Activated CD4-positive, alpha-beta memory T cell treated with anti-CD3 and anti-CD28 coated beads for 36 hours (primary cell): Measurements from ENCODE around the gene MSTN. TPM values are rescaled to one million over a fixed set of nuclear protein-coding genes. Genes with fewer than 3 reads are reported as not detected.

Source experiments
- CTCF ChIA-PET: fragments of 350-600 bp; sonication (Branson Sonifier 250); formaldehyde crosslinking; loops from one replicate; lab custom pipeline; 2021; ENCODE audit warnings: antibody characterized with exemption, inconsistent platforms; lab: Charles Lee
- POLR2A ChIA-PET: fragments of 350-600 bp; sonication (Branson Sonifier 250); formaldehyde crosslinking; loops from one replicate; lab custom pipeline; 2021; ENCODE audit warnings: antibody characterized with exemption; lab: Charles Lee
- DNase-seq: peaks from one replicate; pipeline ENCODE4 v3.0.0-alpha.2; 2020
- H3K27ac Mint-ChIP-seq: one replicate; pipeline ENCODE4 v1.8.0; 2021; ENCODE audit warnings: mixed read lengths
- H3K27me3 Mint-ChIP-seq: one replicate; pipeline ENCODE4 v1.8.0; 2021; ENCODE audit warnings: mixed read lengths
- H3K36me3 Mint-ChIP-seq: one replicate; pipeline ENCODE4 v1.8.0; 2021; ENCODE audit warnings: mixed read lengths
- H3K4me1 Mint-ChIP-seq: one replicate; pipeline ENCODE4 v1.8.0; 2021; ENCODE audit warnings: low read depth, mixed read lengths
- H3K4me3 Mint-ChIP-seq: one replicate; pipeline ENCODE4 v1.8.0; 2021; ENCODE audit warnings: mild to moderate bottlenecking, mixed read lengths
- H3K9me3 Mint-ChIP-seq: one replicate; pipeline ENCODE4 v1.8.0; 2021; ENCODE audit warnings: mixed read lengths
- intact Hi-C: fragments of 100-400 bp; cut with micrococcal nuclease; formaldehyde crosslinking; loops from one replicate; pipeline ENCODE4 v1.15.1; 2023
- total RNA-seq, 2 experiments: library from RNA; stranded (reverse); gene quantifications; one replicate each; pipeline ENCODE4 v1.2.3, GENCODE V29; 2021

MSTN gene
- total RNA-seq, 2 experiments from 2014 or later, result not detected

- H3K27ac Mint-ChIP-seq, result no peak overlapping the region
- no peaks in the 10 kb centered on the region for H3K27me3 Mint-ChIP-seq
- no peak for DNase-seq
- no peaks in the 10 kb centered on the region for H3K36me3 Mint-ChIP-seq
- no peak overlapping the region for H3K4me3 Mint-ChIP-seq
- POLR2A ChIA-PET, result no interaction called here
- intact Hi-C loops, result no loop called here
- CTCF ChIA-PET, result no interaction called here
- no peaks in the 10 kb centered on the region for H3K9me3 Mint-ChIP-seq
- H3K4me1 Mint-ChIP-seq, result no peaks in the 10 kb centered on the region
Observed at GRCh38 chr2:190093793-190094192, 31.3 kb upstream of the MSTN start.

GRCh38 chr2:190090148-190090547 lies 27.6 kb upstream of the MSTN start:
- POLR2A ChIA-PET, result no interaction called here
- H3K27ac Mint-ChIP-seq, result no peak overlapping the region
- no peaks in the 10 kb centered on the region for H3K9me3 Mint-ChIP-seq
- H3K36me3 Mint-ChIP-seq, result no peaks in the 10 kb centered on the region
- CTCF ChIA-PET, result interaction anchor here (0.8 to 2.2 kb wide), 4 partner anchors 9 to 940 kb away, joined by 3 to 13 read pairs (median 4); no protein-coding TSS in a partner anchor
- intact Hi-C loops, result no loop called here
- H3K4me3 Mint-ChIP-seq, result no peak overlapping the region
- no peaks in the 10 kb centered on the region for H3K27me3 Mint-ChIP-seq
- no peak for DNase-seq
- no peaks in the 10 kb centered on the region for H3K4me1 Mint-ChIP-seq

- Mint-ChIP-seq H3K4me3 (no peak overlapping the region), H3K36me3 (no peaks in the 10 kb centered on the region), H3K27ac (no peak overlapping the region), H3K9me3 (no peaks in the 10 kb centered on the region), H3K4me1 (no peaks in the 10 kb centered on the region), H3K27me3 (no peaks in the 10 kb centered on the region)
- intact Hi-C loops, result loop anchor here (1.0 to 5.0 kb wide), 5 partner anchors 94 to 713 kb away; no protein-coding TSS in a partner anchor
- POLR2A ChIA-PET, result no interaction called here
- CTCF ChIA-PET, result interaction anchor here (0.6 to 2.2 kb wide), 16 partner anchors 9 to 692 kb away, joined by 3 to 18 read pairs (median 4); a partner anchor contains a TSS
- DNase-seq, result peak; percentile 52
Observed at GRCh38 chr2:190088917-190089316, 26.4 kb upstream of the MSTN start.

DNA sequence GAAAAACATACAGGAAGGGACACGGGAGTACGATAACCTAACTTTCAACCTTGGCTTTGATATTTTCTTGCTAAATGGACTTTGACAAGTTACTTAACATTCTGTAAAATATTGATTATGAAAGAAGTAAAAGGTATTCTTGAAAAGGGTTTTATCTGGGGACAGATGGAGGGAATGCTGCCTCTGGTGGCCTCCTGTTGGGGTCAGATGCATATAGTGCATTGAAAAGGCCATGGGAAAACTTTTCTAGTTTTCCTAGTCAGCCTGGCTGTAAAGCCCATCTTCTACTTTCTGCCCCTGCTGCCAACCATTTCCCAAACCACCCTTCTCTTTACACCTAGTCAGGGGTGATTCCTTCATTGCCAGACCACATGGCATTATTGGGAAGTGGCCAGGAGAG lies 22.2 kb upstream of the MSTN start:
- Mint-ChIP-seq H3K4me1 (no peaks in the 10 kb centered on the region), H3K27ac (no peak overlapping the region), H3K4me3 (no peak overlapping the region), H3K9me3 (no peaks in the 10 kb centered on the region), H3K27me3 (peaks cover 2% of the 10 kb centered on the region), H3K36me3 (no peaks in the 10 kb centered on the region)
- ChIA-PET CTCF (no interaction called here), POLR2A (no interaction called here)
- intact Hi-C loops, result loop anchor here (5.0 kb wide), 1 partner anchor 718 kb away; no protein-coding TSS in a partner anchor
- DNase-seq, result no peak

DNA sequence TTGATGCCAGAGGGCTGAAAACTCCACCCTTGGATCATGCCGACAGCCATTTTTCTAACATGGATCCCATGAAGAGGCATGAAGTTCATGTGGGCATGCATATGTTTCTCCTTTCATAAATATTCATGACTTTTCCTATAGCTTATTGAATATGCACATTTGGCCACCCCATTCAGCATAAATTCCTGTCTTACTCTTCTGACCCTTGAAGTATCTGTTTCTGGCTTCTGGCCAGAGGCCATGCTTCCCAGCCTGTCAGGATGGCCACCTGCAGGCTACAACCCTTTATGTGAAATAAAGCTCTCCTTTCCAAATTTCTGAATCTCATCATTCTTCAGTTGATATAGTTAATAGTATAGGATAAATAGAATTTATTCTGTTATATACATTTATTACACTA lies 19.6 kb upstream of the MSTN start:
- no peak overlapping the region for H3K27ac Mint-ChIP-seq
- no peaks in the 10 kb centered on the region for H3K4me1 Mint-ChIP-seq
- no peaks in the 10 kb centered on the region for H3K9me3 Mint-ChIP-seq
- intact Hi-C loops, result no loop called here
- no peak overlapping the region for H3K4me3 Mint-ChIP-seq
- CTCF ChIA-PET, result interaction anchor here (0.6 kb wide), 1 partner anchor 1836 kb away, joined by 5 read pairs; no protein-coding TSS in a partner anchor
- POLR2A ChIA-PET, result no interaction called here
- H3K36me3 Mint-ChIP-seq, result no peaks in the 10 kb centered on the region
- no peak for DNase-seq
- H3K27me3 Mint-ChIP-seq, result peaks cover 6% of the 10 kb centered on the region

GRCh38 chr2:190080527-190081049 lies 18.1 kb upstream of the MSTN start:
- DNase-seq, result no peak
- H3K9me3 Mint-ChIP-seq, result peaks cover 3% of the 10 kb centered on the region
- POLR2A ChIA-PET, result no interaction called here
- intact Hi-C loops, result no loop called here
- no peaks in the 10 kb centered on the region for H3K4me1 Mint-ChIP-seq
- CTCF ChIA-PET, result interaction anchor here (1.7 kb wide), 1 partner anchor 8 kb away, joined by 6 read pairs; no protein-coding TSS in a partner anchor
- peaks cover 6% of the 10 kb centered on the region for H3K27me3 Mint-ChIP-seq
- H3K27ac Mint-ChIP-seq, result no peak overlapping the region
- no peaks in the 10 kb centered on the region for H3K36me3 Mint-ChIP-seq
- H3K4me3 Mint-ChIP-seq, result no peak overlapping the region

DNA sequence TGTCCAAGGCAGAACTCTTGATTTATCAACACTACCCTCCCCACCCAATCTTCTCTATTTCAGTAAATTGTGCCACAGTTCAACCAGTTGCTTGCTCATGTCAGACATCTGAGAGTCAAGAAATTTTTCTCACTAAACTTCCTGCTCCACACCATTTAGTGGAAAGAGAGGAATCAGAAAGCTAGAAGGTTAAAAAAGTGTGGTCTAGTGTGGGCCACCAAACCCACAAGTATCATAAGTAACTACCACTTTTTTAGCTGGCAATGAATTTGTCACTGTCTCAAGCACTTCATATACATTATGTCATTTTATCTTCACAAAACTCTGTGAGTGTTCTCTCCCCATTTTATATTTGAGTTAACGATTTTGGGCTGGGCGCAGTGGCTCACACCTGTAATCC lies 16.6 kb upstream of the MSTN start:
- no peaks in the 10 kb centered on the region for H3K36me3 Mint-ChIP-seq
- no peak for DNase-seq
- no peaks in the 10 kb centered on the region for H3K4me1 Mint-ChIP-seq
- peaks cover 3% of the 10 kb centered on the region for H3K9me3 Mint-ChIP-seq
- CTCF ChIA-PET, result interaction anchor here (0.7 kb wide), 1 partner anchor 419 kb away, joined by 3 read pairs; no protein-coding TSS in a partner anchor
- intact Hi-C loops, result loop anchor here (10.0 kb wide), 1 partner anchor 284 kb away; no protein-coding TSS in a partner anchor
- POLR2A ChIA-PET, result no interaction called here
- H3K4me3 Mint-ChIP-seq, result no peak overlapping the region
- H3K27me3 Mint-ChIP-seq, result peaks cover 6% of the 10 kb centered on the region
- no peak overlapping the region for H3K27ac Mint-ChIP-seq

DNA sequence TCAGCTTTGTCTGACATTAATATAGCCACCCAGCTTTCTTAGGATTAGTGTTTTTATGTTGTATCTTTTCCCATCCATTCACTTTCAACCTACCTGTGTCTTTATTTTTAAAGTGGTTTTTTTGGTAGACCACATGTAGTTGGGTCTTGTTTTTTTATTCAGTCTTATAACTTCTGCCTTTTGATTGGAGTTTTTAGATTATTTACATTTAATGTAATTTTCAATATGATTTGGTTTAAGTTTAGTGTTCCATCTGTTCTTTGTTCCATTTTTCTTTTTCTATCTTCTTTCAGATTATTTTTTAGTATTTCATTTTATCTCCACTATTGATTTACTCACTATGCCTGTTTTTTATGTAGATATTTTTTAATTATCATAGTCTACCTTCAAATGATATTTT lies 13.1 kb upstream of the MSTN start:
- Mint-ChIP-seq H3K27me3 (peaks cover 4% of the 10 kb centered on the region), H3K4me3 (no peak overlapping the region), H3K27ac (no peak overlapping the region), H3K4me1 (no peaks in the 10 kb centered on the region), H3K9me3 (peaks cover 3% of the 10 kb centered on the region), H3K36me3 (no peaks in the 10 kb centered on the region)
- POLR2A ChIA-PET, result no interaction called here
- no peak for DNase-seq
- intact Hi-C loops, result loop anchor here (10.0 kb wide), 1 partner anchor 281 kb away; no protein-coding TSS in a partner anchor
- CTCF ChIA-PET, result interaction anchor here (1.0 to 1.1 kb wide), 2 partner anchors 51 to 415 kb away, joined by 3 to 4 read pairs; no protein-coding TSS in a partner anchor

DNA sequence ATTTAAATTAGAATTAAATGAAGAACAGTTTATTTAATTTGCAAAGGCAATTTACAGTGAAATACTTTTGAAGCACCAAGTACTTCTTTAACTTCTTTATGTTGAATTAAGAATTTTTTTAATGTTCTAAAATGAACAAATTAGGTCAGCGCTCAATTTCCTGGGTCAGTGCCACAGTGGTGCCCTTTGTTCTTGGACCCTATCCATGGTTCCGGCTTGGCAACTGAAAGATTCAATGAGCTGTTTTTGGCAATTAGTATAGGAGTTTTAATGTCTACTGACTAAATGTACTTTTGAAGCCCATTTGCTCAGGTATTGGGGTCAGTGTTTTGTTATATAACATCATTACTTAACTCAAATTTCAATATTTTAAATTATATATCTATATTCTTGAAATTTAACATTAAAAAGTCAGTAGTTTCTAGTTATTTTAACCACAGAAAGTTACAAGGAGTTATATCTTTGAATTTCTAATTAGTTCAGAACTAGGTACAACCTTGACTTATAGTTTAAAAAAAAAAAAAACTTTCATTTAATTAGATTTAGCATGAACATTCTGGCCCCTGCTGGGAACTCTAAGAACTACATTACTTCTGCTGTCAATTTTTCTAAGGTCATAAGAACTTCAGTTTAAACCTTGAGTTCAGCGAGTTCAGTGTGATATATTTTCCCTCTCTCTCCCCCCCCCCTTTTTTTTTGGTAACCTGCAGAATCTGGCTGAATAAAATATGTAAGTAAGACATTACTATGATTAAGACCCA lies 7.6 kb upstream of the MSTN start:
- DNase-seq, result no peak
- Mint-ChIP-seq H3K27ac (no peak overlapping the region), H3K27me3 (no peaks in the 10 kb centered on the region), H3K4me3 (no peak overlapping the region), H3K4me1 (no peaks in the 10 kb centered on the region), H3K9me3 (no peaks in the 10 kb centered on the region), H3K36me3 (no peaks in the 10 kb centered on the region)
- ChIA-PET POLR2A (no interaction called here), CTCF (interaction anchor here (0.6 to 3.1 kb wide), 3 partner anchors 46 to 320 kb away, joined by 3 to 7 read pairs (median 4); no protein-coding TSS in a partner anchor)
- intact Hi-C loops, result loop anchor here (1.0 to 10.0 kb wide), 4 partner anchors 46 to 409 kb away; partner anchors contain the start of gene ASNSD1

- Mint-ChIP-seq H3K4me3 (no peak overlapping the region), H3K36me3 (no peaks in the 10 kb centered on the region), H3K27ac (no peak overlapping the region), H3K9me3 (no peaks in the 10 kb centered on the region), H3K4me1 (no peaks in the 10 kb centered on the region), H3K27me3 (no peaks in the 10 kb centered on the region)
- no peak for DNase-seq
- CTCF ChIA-PET, result no interaction called here
- intact Hi-C loops, result no loop called here
- POLR2A ChIA-PET, result no interaction called here
Observed at GRCh38 chr2:190068764-190069163, 6.2 kb upstream of the MSTN start.

DNA sequence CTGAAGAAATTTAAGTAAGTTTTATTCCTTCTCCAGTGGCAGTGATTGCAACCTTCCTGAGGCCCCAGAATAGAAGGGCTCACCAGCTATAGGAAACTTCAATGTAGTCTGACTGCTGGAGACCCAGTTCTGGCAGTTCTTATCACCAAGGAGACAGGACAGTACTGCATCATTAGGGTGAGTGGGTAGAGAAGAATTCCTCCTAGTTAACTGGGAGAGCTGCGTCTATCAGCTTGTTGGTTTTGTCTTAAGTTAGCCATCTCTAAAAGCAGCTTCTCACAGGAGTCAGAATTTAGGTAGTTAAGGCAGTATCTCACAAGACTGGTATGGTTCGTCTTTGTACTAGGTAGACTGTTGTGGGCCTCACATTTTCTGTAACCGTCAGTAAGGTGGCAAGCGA lies 3.3 kb upstream of the MSTN start:
- H3K9me3 Mint-ChIP-seq, result no peaks in the 10 kb centered on the region
- intact Hi-C loops, result no loop called here
- H3K27me3 Mint-ChIP-seq, result no peaks in the 10 kb centered on the region
- H3K4me3 Mint-ChIP-seq, result no peak overlapping the region
- no peaks in the 10 kb centered on the region for H3K4me1 Mint-ChIP-seq
- H3K27ac Mint-ChIP-seq, result no peak overlapping the region
- no peak for DNase-seq
- H3K36me3 Mint-ChIP-seq, result no peaks in the 10 kb centered on the region
- POLR2A ChIA-PET, result no interaction called here
- CTCF ChIA-PET, result no interaction called here

- intact Hi-C loops, result no loop called here
- POLR2A ChIA-PET, result no interaction called here
- Mint-ChIP-seq H3K4me3 (no peak overlapping the region), H3K4me1 (no peaks in the 10 kb centered on the region), H3K9me3 (no peaks in the 10 kb centered on the region), H3K27me3 (no peaks in the 10 kb centered on the region), H3K27ac (no peak overlapping the region), H3K36me3 (no peaks in the 10 kb centered on the region)
- CTCF ChIA-PET, result no interaction called here
- DNase-seq, result no peak
Observed at GRCh38 chr2:190063624-190064023, 1.1 kb upstream of the MSTN start.
